GM18519 (cell line): Measurements from ENCODE around the gene RASD2.

Experiments used
- ATAC-seq: cut with Tn5 transposase; IDR thresholded peaks from one replicate; pipeline ENCODE4 v1.9.1; 2021; ENCODE audit warnings: mild to moderate bottlenecking, moderate library complexity; ENCODE audit not compliant: unreplicated experiment, low FRiP score

Gene RASD2

GRCh38 chr22:35556666-35557065 is 16.0 kb downstream of the RASD2 start:
- no peak for ATAC-seq

GRCh38 chr22:35558031-35558430 is 17.4 kb downstream of the RASD2 start:
- no peak for ATAC-seq

DNA sequence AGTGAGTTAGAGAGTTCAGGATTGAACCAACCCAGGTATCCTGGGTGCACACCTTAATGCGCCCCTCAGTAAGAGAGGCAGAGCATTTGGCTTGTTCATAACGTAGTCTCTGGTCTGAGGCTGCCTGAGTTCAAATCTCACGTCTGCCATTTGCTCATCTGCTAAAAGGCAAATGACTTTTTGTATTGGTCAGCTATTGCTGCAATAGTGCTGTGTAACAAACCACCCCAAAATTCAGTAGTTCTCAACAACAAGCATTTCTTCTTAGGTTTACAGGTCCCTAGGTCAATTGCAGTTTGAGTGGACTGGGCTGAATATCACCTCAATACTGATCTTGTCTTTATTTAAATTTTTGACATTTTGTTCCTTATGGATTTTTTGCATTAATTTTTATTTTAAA is 18.1 kb downstream of the RASD2 start:
- ATAC-seq: no peak

- ATAC-seq: no peak
Measured at GRCh38 chr22:35559354-35560005, 18.8 kb downstream of the RASD2 start.

DNA sequence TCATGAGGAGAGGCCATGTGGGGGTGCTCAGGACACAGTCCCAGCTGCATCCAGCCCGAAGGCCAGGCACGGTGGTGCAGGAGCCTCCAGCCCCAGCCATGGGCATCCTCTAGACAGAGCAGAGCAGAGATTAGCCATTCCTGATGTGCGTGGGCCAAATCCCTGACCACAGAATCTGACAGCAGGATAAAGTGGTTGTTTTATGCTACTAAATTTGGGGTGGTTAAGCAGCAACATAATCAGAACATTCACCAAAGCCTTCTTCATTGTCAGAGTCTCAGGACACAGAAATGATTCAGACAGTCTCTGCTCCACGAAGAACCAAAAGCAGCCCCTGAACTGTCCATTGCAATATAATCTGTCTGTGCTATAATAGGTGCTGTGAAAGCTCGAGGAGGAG is 19.7 kb downstream of the RASD2 start:
- ATAC-seq: no peak

DNA sequence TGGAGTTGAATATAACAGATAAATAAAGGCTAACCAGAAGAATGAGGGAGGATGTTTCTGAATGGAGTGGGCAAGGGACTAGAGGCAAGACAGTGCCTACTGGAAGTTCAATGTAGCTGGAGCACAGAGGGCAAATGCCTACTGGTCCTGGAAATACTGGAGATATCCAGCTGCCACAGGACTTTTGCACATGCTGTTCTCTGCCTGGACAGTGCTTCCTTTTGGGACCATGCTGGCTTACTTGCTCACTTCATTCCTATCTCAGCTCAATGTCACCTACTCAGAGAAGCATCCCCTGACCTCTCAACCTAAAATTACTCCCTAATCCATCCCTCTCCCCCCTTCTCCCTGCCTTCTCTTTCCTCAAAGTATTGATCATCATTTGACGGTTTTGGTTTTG is 20.2 kb downstream of the RASD2 start:
- no peak for ATAC-seq

DNA sequence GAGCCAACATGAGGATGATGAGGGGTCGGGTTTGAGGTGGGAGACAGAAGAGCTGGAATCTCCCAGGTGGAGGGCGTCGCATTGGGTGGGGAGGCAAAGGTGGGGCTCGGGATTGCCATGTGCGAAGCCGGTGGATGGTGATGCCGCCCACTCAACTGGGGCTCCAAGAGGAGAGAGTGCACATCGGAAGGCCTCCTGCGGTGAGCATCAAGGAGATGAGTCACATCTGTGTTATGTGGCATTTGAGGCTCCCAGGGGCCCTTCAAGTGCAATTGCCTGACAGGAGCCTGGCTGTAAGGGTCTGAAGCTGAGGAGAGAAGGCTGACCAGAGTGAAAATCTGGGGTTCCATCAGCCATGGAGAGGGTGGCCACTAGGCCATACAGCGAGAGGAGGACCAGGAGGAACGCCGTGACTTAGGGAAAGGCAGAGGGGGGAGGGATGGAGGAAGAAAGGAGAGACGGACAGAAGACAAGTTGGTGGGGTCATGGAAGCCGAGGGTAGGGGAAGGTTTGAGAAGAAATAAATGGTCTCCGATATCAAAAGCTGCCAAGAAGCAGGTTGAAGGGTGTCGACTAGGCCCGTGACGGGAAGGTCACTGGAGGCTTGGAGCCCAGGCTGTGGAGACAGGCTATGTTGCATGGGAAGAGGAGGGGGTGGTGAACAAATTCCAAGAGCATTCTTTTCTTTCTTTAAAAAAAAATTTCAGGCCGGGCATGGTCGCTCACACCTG is 21.3 kb downstream of the RASD2 start:
- ATAC-seq: no peak

DNA sequence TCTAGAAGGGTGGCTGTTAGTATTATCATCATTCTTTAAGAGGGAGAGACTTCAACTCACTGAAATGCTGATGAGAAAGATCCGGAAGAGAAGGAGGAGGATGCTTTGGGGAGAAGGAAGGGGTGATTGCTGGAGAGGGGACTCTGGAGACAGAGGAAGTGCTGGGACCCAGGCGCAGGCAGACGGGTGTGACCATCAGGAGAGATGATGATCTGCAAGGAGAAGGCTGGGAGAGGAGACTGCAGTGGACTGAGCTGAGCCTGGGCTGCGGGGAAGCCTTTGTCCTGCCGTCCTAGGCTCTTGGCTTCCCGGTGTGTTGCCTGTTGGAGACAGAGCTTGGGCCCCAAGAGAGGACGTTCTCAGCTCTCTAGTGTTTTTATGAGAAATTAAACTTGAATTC is 22.6 kb downstream of the RASD2 start:
- ATAC-seq: no peak

GRCh38 chr22:35564975-35565867 is 24.6 kb downstream of the RASD2 start:
- ATAC-seq: no peak

DNA sequence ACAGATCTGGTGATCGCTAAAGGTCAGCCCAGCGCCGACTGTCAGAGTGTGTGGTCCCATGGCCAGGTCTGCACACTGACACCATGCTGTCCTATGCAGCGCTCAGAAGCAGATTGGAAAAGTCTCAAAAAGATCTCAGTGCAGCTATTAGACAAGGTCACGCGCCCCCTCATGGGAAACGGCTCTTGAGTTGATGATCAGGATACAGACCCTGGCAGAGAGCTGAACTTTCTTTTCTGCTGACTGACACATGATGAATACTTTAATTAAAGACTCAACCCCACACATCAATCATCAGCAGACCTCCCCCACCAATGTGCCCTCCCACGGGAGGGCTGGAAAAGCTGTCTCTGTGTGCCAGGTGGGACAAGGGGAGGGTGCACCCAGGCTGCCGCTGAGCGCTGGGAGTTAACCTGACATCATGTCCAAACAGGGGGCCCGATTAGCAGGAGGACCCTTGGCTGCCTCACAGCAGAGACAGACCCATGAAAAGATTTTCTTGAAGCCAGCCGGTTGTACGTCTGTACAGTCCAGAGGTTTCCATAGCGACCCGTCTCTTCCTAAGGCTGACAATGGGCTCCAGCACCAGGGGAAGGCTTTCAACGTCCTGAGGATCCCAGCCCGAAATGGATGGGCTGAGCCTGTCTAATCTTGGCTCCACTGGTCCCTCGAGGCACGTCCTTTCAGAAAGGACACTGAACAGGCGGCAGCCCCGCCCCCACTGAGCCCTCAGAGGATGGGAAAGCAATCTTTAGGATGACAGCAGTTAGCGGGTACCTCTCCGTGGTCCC is 26.9 kb downstream of the RASD2 start:
- no peak for ATAC-seq

- ATAC-seq: no peak
Measured at GRCh38 chr22:35568751-35569739, 28.4 kb downstream of the RASD2 start.

DNA sequence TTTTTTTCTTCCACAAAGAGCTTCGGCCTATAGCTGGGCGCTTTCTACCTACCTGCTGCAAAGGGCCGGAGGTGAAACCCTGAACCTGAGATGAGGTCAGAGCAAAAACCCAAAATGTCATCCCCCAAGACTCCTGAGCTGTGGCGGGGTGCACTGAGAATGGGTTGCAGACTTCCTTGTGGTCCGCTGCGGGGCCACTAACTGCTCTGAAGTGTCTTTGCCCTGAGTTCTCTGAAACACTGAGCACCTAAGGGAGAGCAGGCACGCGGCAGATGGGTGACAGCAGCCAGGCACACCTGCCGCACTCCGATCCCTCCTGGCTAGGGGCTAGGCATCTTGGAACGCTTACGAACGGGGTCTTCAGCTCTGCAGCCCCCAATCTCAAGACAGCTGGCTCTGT is 29.3 kb downstream of the RASD2 start:
- ATAC-seq: no peak

DNA sequence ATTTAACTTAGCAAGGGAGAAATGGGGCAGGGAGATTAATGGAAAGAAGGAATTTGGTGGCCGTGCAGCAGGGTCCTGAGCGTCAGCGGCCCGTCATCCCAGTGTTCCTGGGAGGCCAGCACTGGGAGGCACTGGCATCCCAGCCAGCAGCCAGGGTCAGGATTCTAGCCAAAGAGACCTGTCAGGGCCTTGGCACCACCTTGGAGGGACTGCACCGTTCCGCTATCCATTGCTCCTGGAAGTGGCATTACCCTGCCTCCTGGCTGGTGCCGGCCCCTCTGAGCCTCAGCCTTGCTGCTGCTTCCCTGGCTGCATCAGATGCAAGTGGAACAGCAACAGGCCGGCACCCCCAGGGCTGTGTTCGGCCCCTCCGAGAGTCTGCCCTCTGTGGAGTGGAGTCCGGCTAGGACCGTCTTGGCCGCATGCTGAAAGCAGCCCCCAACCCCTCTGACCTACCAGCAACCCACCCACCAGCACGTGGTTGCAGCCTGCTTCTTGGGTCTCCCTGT is 30.1 kb downstream of the RASD2 start:
- no peak for ATAC-seq

GRCh38 chr22:35572556-35572955 is 31.9 kb downstream of the RASD2 start:
- ATAC-seq: no peak

GRCh38 chr22:35575116-35575748 is 34.6 kb downstream of the RASD2 start:
- no peak for ATAC-seq

DNA sequence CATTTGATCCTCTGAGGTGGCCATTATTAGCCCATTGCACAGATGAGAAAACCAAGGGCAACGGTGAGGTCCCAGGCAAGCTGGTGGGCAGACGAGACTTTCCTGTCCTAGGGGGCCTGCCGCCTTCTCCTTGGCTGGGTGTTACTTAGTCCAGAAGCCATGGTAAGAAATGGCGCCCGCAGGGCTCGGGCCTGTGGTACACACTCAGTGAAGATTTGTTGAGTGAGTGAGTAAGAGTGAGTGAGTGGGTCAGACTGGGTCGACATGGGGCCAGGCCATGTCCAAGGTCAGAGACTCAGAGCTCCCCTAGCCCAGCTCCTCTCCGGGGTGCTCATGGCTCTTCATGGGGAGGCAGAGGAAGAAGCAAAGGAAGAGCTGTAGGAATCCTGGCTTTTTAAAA is 36.0 kb downstream of the RASD2 start:
- ATAC-seq: no peak

DNA sequence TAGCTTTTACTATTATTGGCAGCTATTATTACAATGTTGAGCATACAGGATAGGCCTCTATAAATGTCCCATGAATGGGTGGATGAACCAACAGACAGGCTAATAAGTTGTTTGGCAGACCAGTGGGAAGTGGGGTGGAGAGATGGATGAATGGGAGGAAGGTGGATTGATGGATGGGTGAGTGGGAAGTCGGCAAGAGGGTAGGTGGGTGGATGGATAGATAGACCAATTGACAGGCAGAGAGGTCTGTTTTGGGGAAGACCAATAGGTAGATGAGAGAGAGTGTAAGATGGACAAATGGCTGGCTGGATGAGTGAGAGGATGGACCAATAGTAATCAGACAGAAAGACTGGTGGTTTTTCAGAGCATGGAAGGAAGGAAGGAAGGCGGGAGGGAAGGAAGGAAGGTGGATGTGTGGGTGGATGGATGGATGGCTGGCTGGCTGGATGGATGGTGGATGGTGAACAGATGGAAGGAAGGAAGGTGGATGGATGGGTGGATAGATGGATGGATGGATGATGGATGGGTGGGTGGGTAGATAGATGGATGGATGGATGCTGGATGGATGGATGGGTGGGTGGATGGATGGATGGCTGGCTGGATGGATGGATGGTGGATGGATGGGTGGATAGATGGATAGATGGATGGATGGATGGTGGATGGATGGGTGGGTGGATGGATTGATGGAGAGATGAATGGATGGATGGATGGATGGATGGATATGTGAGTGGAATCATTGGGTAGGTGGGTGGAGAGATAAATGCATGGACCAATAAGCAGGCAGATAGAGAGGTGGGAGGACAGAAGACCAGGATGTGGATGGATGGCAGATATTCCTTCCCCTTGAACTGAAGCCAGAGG is 37.4 kb downstream of the RASD2 start:
- no peak for ATAC-seq
